Neural cell (in vitro differentiated cells): Measurements from ENCODE around the gene HINT2. TPM values are rescaled to one million over a fixed set of nuclear protein-coding genes. Genes with fewer than 3 reads are reported as not detected.

Source experiments
- H2AFZ ChIP-seq: fragments of 200-600, 300-800 bp; sonication (generic), shearing (Covaris generic); 2 replicates; pipeline ENCODE4 v1.6.0; 2014; ENCODE audit warnings: low read depth, mild to moderate bottlenecking, antibody characterized with exemption, low read length, moderate library complexity
- H3F3A ChIP-seq: fragments of 200-600 bp; shearing (Covaris generic); 2 replicates; pipeline ENCODE4 v1.6.1; 2016; ENCODE audit warnings: mild to moderate bottlenecking, moderate library complexity, mixed read lengths, antibody characterized with exemption, low read length; ENCODE audit not compliant: insufficient read depth, poor library complexity, severe bottlenecking
- H3K27ac ChIP-seq: fragments of 200-600, 300-800 bp; sonication (generic), shearing (Covaris generic); 2 replicates; pipeline ENCODE4 v1.5.1; 2014; ENCODE audit warnings: mild to moderate bottlenecking, low read length, moderate library complexity
- H3K27me3 ChIP-seq: fragments of 300-800, 200-600 bp; sonication (generic), shearing (Covaris generic); 2 replicates; pipeline ENCODE4 v1.6.0; 2014; ENCODE audit warnings: mild to moderate bottlenecking, low read depth, low read length, moderate library complexity; ENCODE audit not compliant: insufficient read depth
- H3K36me3 ChIP-seq: fragments of 300-800, 200-600 bp; sonication (generic), shearing (Covaris generic); 2 replicates; pipeline ENCODE4 v1.5.1; 2014; ENCODE audit warnings: mild to moderate bottlenecking, antibody characterized with exemption, low read length, moderate library complexity; ENCODE audit not compliant: insufficient read depth
- H3K4me2 ChIP-seq: fragments of 300-800, 200-600 bp; sonication (generic), shearing (Covaris generic); 2 replicates; pipeline ENCODE4 v1.6.0; 2014; ENCODE audit warnings: mild to moderate bottlenecking, low read length
- H3K4me3 ChIP-seq: fragments of 300-800, 200-600 bp; sonication (generic), shearing (Covaris generic); 2 replicates; pipeline ENCODE4 v1.5.1; 2014; ENCODE audit warnings: mild to moderate bottlenecking, low read length, moderate library complexity
- H3K79me2 ChIP-seq: fragments of 200-600 bp; shearing (Covaris generic); replicated peaks from 2 replicates; pipeline ENCODE4 v1.6.0; 2014; ENCODE audit warnings: mild to moderate bottlenecking, low read length, moderate library complexity; ENCODE audit not compliant: insufficient read depth
- H3K9ac ChIP-seq: fragments of 300-800, 200-600 bp; sonication (generic), shearing (Covaris generic); 2 replicates; pipeline ENCODE4 v1.6.1; 2016; ENCODE audit warnings: mild to moderate bottlenecking, low read length, mixed read lengths
- H3K9me2 ChIP-seq: fragments of 200-600 bp; shearing (Covaris generic); 2 replicates; pipeline ENCODE4 v1.6.1; 2016; ENCODE audit warnings: mild to moderate bottlenecking, low read length, mixed read lengths; ENCODE audit not compliant: insufficient read depth
- H3K9me3 ChIP-seq: fragments of 200-600, 300-800 bp; sonication (generic), shearing (Covaris generic); 2 replicates; pipeline ENCODE4 v1.6.1; 2016; ENCODE audit warnings: mild to moderate bottlenecking, mixed run types, low read length, moderate library complexity, mixed read lengths
- H4K20me1 ChIP-seq: fragments of 200-600 bp; shearing (Covaris generic); 2 replicates; pipeline ENCODE4 v1.6.1; 2016; ENCODE audit warnings: mild to moderate bottlenecking, mixed run types; ENCODE audit not compliant: insufficient read depth
- CTCF ChIP-seq: fragments of 450-650 bp; IDR thresholded peaks from 2 replicates; pipeline ENCODE4 v1.5.1; 2014; ENCODE audit warnings: antibody characterized with exemption, mild to moderate bottlenecking, moderate library complexity; ENCODE audit not compliant: poor library complexity, severe bottlenecking
- EP300 ChIP-seq: fragments of 450-650 bp; conservative IDR thresholded peaks from 2 replicates; pipeline ENCODE4 v1.6.1; 2014; ENCODE audit warnings: antibody characterized with exemption, mild to moderate bottlenecking, moderate library complexity; ENCODE audit not compliant: poor library complexity, severe bottlenecking
- EZH2 ChIP-seq: fragments of 200-600, 300-800 bp; shearing (Covaris generic), sonication (generic); IDR thresholded peaks from 2 replicates; pipeline ENCODE4 v1.6.1; 2014; ENCODE audit warnings: antibody characterized with exemption, low read length, borderline replicate concordance, mild to moderate bottlenecking; ENCODE audit not compliant: insufficient read depth, poor library complexity, severe bottlenecking
- MXI1 ChIP-seq: fragments of 450-650 bp; conservative IDR thresholded peaks from 2 replicates; pipeline ENCODE4 v1.6.1; 2014; ENCODE audit warnings: antibody characterized with exemption, mild to moderate bottlenecking; ENCODE audit not compliant: poor library complexity, severe bottlenecking
- POLR2AphosphoS5 ChIP-seq: IDR thresholded peaks from 2 replicates; pipeline ENCODE4 v1.6.1; 2012
- RAD21 ChIP-seq: fragments of 450-650 bp; conservative IDR thresholded peaks from 2 replicates; pipeline ENCODE4 v1.6.1; 2014; ENCODE audit warnings: antibody characterized with exemption, mild to moderate bottlenecking, moderate library complexity
- REST ChIP-seq: IDR thresholded peaks from 2 replicates; pipeline ENCODE4 v1.6.1; 2012; ENCODE audit warnings: borderline replicate concordance
- SMC3 ChIP-seq: fragments of 450-650 bp; conservative IDR thresholded peaks from 2 replicates; pipeline ENCODE4 v1.6.1; 2014; ENCODE audit warnings: antibody characterized with exemption, mild to moderate bottlenecking, moderate library complexity; ENCODE audit not compliant: poor library complexity
- TAF1 ChIP-seq: IDR thresholded peaks from 2 replicates; pipeline ENCODE4 v1.6.1; 2012; ENCODE audit warnings: low read depth
- polyA plus RNA-seq: library from polyadenylated mRNA; depleted of rRNA; stranded (reverse); fragments of >200 nt; gene quantifications from 2 replicates; pipeline ENCODE4 v1.2.3, GENCODE V29; 2014

Gene HINT2
- polyA plus RNA-seq, 1 donor from 2014 or later: 31.0 TPM

DNA sequence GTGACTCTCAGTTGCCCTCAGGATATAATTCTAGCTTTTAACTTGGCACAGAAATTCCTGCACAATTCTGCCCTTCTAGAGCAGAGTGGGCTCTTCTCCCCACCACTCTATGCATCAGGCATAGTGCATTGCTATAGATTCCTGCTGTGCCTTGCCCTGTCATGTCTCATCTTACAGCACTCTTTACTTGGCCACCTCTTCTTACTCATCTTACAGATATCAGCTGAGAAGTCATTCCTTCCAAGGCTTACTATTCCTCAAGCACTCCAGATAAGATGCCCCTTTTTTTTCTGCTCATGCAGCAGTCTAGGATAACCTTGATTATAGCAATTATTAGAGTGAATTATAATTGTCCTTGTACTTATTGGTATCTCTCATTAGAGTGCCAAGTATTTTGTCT is 8.1 kb upstream of the HINT2 start (continued):
- TF ChIP-seq CTCF (no peak), MXI1 (no peak)

DNA sequence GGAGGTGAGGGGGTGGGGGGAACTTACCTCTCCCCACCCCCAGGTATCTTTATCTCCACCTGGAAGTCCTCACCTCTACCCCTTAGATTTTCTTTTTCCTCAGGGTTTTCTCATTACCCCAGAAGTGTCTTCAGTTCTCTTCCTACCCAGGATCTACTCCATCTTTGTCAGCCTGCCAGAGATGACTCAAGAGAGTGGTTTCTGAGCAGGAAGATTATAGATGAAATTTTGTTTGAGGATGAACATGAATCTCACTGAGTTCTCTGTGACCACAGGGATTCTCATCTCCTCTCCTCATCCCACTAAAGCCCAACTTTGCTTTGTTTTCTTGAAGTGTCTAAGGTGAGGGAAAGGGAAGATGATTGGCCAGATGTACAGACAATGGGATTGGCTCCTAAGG is 5.2 kb upstream of the HINT2 start:
- no peaks in the 10 kb centered on the region for H3F3A ChIP-seq
- no peak overlapping the region for H2AFZ ChIP-seq
- H3K27me3 ChIP-seq: no peaks in the 10 kb centered on the region
- no peaks in the 10 kb centered on the region for H3K9me2 ChIP-seq
- H4K20me1 ChIP-seq: no peaks in the 10 kb centered on the region
- no peak overlapping the region for H3K27ac ChIP-seq
- H3K79me2 ChIP-seq: peaks cover 4% of the 10 kb centered on the region
- no peaks in the 10 kb centered on the region for H3K9me3 ChIP-seq
- no peak overlapping the region for H3K9ac ChIP-seq
- no peak overlapping the region for H3K4me3 ChIP-seq
- TF ChIP-seq SMC3: no peak
- no peak for TF ChIP-seq EZH2
- TF ChIP-seq POLR2AphosphoS5: no peak
- no peak for TF ChIP-seq EP300
- no peak for TF ChIP-seq CTCF
- TF ChIP-seq TAF1: no peak
- no peak for TF ChIP-seq REST
- TF ChIP-seq RAD21: no peak
- TF ChIP-seq MXI1: no peak
- no peak overlapping the region for H3K4me2 ChIP-seq
- H3K36me3 ChIP-seq: no peaks in the 10 kb centered on the region

DNA sequence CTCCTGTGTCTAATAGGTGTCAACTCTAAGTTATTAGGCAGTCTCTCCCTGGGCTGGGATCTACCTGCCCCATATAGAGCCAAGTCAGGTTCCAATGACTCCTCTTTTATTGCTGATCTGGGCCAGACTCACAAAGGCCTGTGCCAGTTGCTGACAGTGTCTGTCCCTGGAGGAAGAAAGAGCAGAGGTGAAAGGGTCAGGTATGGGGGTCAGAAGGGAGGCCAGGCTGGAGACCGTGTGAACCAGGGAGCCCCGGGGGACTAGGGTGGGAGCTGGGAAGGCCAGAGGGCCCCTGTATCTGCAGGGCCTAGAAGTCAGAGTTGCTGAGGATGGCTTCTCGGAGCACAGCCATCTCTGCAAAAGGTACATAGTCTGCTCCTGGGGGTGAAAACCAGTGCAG is 3.5 kb upstream of the HINT2 start:
- H3K27ac ChIP-seq: no peak overlapping the region
- no peaks in the 10 kb centered on the region for H3K9me2 ChIP-seq
- no peaks in the 10 kb centered on the region for H3K27me3 ChIP-seq
- H3K36me3 ChIP-seq: no peaks in the 10 kb centered on the region
- no peak for TF ChIP-seq EP300
- no peak for TF ChIP-seq REST
- no peak for TF ChIP-seq MXI1
- no peak for TF ChIP-seq SMC3
- TF ChIP-seq EZH2: no peak
- no peak for TF ChIP-seq RAD21
- no peak for TF ChIP-seq POLR2AphosphoS5
- TF ChIP-seq CTCF: no peak
- no peak for TF ChIP-seq TAF1
- no peak overlapping the region for H3K9ac ChIP-seq
- H3K79me2 ChIP-seq: peaks cover 4% of the 10 kb centered on the region
- no peaks in the 10 kb centered on the region for H3K9me3 ChIP-seq
- H3K4me3 ChIP-seq: no peak overlapping the region
- H3F3A ChIP-seq: peaks cover 3% of the 10 kb centered on the region
- no peak overlapping the region for H3K4me2 ChIP-seq
- no peak overlapping the region for H2AFZ ChIP-seq
- H4K20me1 ChIP-seq: no peaks in the 10 kb centered on the region
